ENCODE results near the gene MYO18A. TPM values are rescaled to one million over a fixed set of nuclear protein-coding genes. Genes with fewer than 3 reads are reported as not detected.

The MYO18A gene
- total RNA-seq, 4 donors from 2014 or later: 526 to 1,058 (median 835) TPM

GRCh38 chr17:29074488-29074887 is 105.7 kb downstream of the MYO18A start:
- H3K27me3 ChIP-seq: no peaks in the 10 kb centered on the region
- TF ChIP-seq CTCF (IDR thresholded peaks at IDR 0.05 in 4 of 5, conservative IDR thresholded peaks at IDR 0.05 in 1 of 5): no peak
- no peak for TF ChIP-seq POLR2A (IDR thresholded peaks at IDR 0.05)
- no peak overlapping the region for H3K4me3 ChIP-seq
- in situ Hi-C loops (cut with MboI; ENCODE audit: low sequenced_read_pairs in 4 of 4) (no loop called here), intact Hi-C loops (cut with DNase I; ENCODE audit: low total_unique reads) (no loop called here)
- no peaks in the 10 kb centered on the region for H3K9me3 ChIP-seq
- H3K27ac ChIP-seq: peak overlapping the region in 3 of 4 donors; percentile 15 to 51 (median 16)
- DNase-seq (peak in 1 of 2 donors; percentile 55), ATAC-seq (peak in 1 of 2 donors; percentile 28)
- peaks cover 0 to 51% of the 10 kb centered on the region in 2 donors for H3K36me3 ChIP-seq
- peaks cover 18 to 28% of the 10 kb centered on the region in 2 donors for H3K4me1 ChIP-seq

- Histone ChIP-seq H3K9me3 (no peaks in the 10 kb centered on the region), H3K4me1 (peaks cover 18 to 19% of the 10 kb centered on the region in 2 donors), H3K27me3 (no peaks in the 10 kb centered on the region), H3K27ac (peak overlapping the region in 1 of 4 donors; percentile 51), H3K36me3 (peaks cover 0 to 41% of the 10 kb centered on the region in 2 donors), H3K4me3 (no peak overlapping the region)
- DNase-seq (no peak), ATAC-seq (no peak)
- in situ Hi-C loops (cut with MboI; ENCODE audit: low sequenced_read_pairs in 4 of 4): no loop called here
- intact Hi-C loops (cut with DNase I; ENCODE audit: low total_unique reads): no loop called here
- TF ChIP-seq POLR2A (IDR thresholded peaks at IDR 0.05): no peak
- no peak for TF ChIP-seq CTCF (IDR thresholded peaks at IDR 0.05 in 4 of 5, conservative IDR thresholded peaks at IDR 0.05 in 1 of 5)
These were observed 106.7 kb downstream of the MYO18A start for GRCh38 chr17:29073520-29073919.

- ATAC-seq (no peak), DNase-seq (no peak)
- Histone ChIP-seq H3K4me3 (no peak overlapping the region), H3K27ac (no peak overlapping the region), H3K4me1 (peaks cover 14 to 18% of the 10 kb centered on the region in 2 donors), H3K27me3 (no peaks in the 10 kb centered on the region), H3K9me3 (no peaks in the 10 kb centered on the region), H3K36me3 (peaks cover 0 to 36% of the 10 kb centered on the region in 2 donors)
- in situ Hi-C loops (cut with MboI; ENCODE audit: low sequenced_read_pairs in 4 of 4) (no loop called here), intact Hi-C loops (cut with DNase I; ENCODE audit: low total_unique reads) (no loop called here)
- TF ChIP-seq POLR2A (IDR thresholded peaks at IDR 0.05) (no peak), CTCF (IDR thresholded peaks at IDR 0.05 in 4 of 5, conservative IDR thresholded peaks at IDR 0.05 in 1 of 5) (no peak)
These were observed 107.2 kb downstream of the MYO18A start for GRCh38 chr17:29073045-29073444.

GRCh38 chr17:29071303-29071702 is 108.9 kb downstream of the MYO18A start:
- Histone ChIP-seq H3K27me3 (no peaks in the 10 kb centered on the region), H3K9me3 (no peaks in the 10 kb centered on the region), H3K4me1 (peaks cover 12 to 13% of the 10 kb centered on the region in 2 donors), H3K27ac (no peak overlapping the region), H3K4me3 (no peak overlapping the region), H3K36me3 (peaks cover 0 to 22% of the 10 kb centered on the region in 2 donors)
- in situ Hi-C loops (cut with MboI; ENCODE audit: low sequenced_read_pairs in 4 of 4) (no loop called here), intact Hi-C loops (cut with DNase I; ENCODE audit: low total_unique reads) (no loop called here)
- ATAC-seq (no peak), DNase-seq (no peak)
- TF ChIP-seq POLR2A (IDR thresholded peaks at IDR 0.05) (no peak), CTCF (IDR thresholded peaks at IDR 0.05 in 4 of 5, conservative IDR thresholded peaks at IDR 0.05 in 1 of 5) (no peak)

- no peak for DNase-seq
- ATAC-seq: no peak
These were observed 109.4 kb downstream of the MYO18A start for GRCh38 chr17:29070781-29071180.

More at GRCh38 chr17:29070781-29071180, 109.4 kb downstream of the MYO18A start:
- H3K4me1 ChIP-seq: peaks cover 10 to 12% of the 10 kb centered on the region in 2 donors
- no peak overlapping the region for H3K4me3 ChIP-seq
- in situ Hi-C loops (cut with MboI; ENCODE audit: low sequenced_read_pairs in 4 of 4): no loop called here
- H3K27ac ChIP-seq: peak overlapping the region in 1 of 4 donors; percentile 31
- intact Hi-C loops (cut with DNase I; ENCODE audit: low total_unique reads): no loop called here
- no peaks in the 10 kb centered on the region for H3K9me3 ChIP-seq
- peaks cover 0 to 19% of the 10 kb centered on the region in 2 donors for H3K36me3 ChIP-seq
- TF ChIP-seq CTCF (IDR thresholded peaks at IDR 0.05 in 4 of 5, conservative IDR thresholded peaks at IDR 0.05 in 1 of 5) (no peak), POLR2A (IDR thresholded peaks at IDR 0.05) (no peak)
- H3K27me3 ChIP-seq: no peaks in the 10 kb centered on the region

Measured in gastrocnemius medialis (tissue), 4 donors.